HG02759 (cell line): ENCODE data around the gene NRXN3.

Experiments
- ATAC-seq: cut with Tn5 transposase; IDR thresholded peaks from one replicate; pipeline ENCODE4 v1.9.1; 2021; ENCODE audit warnings: mild to moderate bottlenecking, moderate library complexity; ENCODE audit not compliant: unreplicated experiment

NRXN3 gene

GRCh38 chr14:78863143-78863542 lies 693.0 kb downstream of the NRXN3 start:
- no peak for ATAC-seq

DNA sequence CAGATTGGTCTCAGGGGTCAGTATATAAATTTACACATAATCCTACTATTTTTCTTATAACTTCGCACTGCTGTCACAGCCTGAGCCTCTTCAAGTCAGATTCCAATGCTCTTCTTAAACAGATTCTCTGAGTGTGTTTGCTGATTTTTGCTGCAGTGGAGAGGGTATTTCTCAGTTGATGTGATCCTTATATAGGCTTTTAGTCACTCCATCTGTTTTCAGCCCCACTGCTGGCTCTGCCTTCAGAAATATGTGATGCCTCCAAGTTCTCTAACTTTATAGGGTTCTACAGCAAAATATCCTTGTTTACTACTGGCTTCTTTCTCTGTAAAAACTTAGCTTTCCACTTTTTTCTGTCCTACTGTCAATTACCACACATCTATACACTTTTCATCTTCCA lies 702.7 kb downstream of the NRXN3 start:
- ATAC-seq, result no peak

DNA sequence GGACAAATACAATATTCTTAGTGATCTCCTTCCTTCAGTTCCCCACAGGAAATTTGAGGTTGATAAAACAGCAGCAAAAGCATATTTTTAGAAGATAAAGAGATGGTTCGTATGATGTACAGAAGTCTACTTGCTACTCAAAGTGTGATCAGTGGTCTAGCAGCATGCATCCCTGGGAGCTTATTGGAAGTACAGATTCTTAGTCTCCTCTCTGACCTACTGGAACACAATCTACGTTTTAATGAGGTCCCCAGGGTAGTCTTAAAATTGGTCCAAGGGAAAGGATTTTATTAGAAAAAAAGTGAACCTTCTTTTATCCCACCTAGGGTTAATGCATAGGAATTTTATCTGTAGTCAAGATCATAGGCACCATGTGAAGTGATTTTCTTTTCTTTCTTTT lies 703.4 kb downstream of the NRXN3 start:
- ATAC-seq, result no peak

DNA sequence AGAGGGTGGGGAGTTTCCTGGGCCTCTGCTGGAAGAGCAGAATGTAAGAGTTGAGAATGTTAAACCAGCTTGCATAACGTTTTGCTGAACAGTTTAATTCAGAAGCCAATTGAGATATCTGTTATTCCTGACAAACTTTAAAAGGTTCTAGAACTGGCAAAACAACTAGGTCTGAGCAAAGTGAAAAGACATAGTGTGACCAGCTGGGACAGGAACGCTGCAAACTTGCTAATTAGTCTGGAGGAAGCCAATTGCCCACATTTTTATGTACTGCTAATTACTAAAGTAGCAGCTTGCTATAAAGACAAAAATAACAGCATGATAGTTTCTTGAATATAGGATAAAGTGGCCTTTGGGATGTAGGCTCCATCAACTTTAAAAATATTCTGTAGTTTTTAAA lies 704.9 kb downstream of the NRXN3 start:
- ATAC-seq, result no peak

DNA sequence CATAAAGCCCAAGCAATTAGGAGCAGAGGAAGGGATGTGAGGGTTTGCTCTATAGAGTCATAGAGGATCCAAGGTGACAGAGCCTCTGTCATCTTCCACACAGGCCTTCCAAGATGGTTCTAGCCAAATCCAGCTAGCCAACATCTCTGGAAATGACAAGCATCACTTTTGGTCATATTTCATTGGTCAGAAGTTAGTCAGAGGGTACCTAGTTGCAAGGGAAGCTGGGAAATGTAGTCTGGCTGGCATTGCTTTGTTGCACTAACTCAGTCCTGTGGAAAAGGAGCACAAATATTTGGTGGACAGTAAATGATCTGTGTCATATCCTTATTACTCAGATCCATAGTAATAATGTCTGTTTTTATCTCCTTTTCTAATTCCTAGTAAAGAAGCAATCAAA lies 715.7 kb downstream of the NRXN3 start:
- no peak for ATAC-seq

DNA sequence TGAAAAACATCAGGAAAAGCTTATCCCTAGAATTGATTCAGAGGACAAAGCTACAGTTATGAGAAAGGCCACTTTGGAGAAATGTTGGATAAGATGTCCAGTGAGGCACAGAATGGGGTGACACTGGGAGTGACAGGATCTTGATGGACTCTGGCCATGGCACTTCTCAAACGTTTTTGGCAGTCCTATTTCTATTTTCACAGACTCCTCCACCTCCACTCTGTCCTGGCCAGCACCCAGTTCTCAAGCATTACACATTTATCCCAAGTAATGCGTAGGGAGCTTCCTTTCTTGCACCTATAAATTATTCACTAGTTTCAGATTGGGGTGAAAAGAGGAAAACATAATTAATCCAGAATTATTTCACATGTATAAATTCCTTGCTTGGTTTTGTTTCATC lies 727.3 kb downstream of the NRXN3 start:
- no peak for ATAC-seq

GRCh38 chr14:78902010-78902623 lies 731.9 kb downstream of the NRXN3 start:
- no peak for ATAC-seq

- ATAC-seq, result no peak
Observed at GRCh38 chr14:78904094-78904493, 733.9 kb downstream of the NRXN3 start.

DNA sequence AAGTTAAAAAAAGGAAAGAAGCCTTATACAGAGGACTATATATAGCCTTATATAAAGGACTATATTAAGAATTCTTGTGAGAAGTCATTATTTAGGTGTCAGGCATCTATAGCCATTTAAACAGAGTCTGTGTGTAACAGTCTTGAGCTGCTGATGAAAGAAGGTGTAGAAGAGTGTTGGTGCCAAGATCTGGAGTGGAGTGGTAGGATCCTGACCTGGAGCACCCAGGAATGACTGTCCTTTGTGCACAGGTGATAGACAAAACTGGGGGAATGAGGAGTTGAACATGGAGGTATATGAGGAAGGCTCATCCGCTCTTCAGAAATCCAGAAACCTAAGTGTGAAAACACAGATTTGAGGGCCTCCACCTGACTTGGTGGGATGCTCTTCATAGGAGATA lies 747.3 kb downstream of the NRXN3 start:
- no peak for ATAC-seq

GRCh38 chr14:78921856-78922255 lies 751.7 kb downstream of the NRXN3 start:
- ATAC-seq, result no peak

- ATAC-seq, result no peak
Observed at GRCh38 chr14:78927261-78927660, 757.1 kb downstream of the NRXN3 start.

DNA sequence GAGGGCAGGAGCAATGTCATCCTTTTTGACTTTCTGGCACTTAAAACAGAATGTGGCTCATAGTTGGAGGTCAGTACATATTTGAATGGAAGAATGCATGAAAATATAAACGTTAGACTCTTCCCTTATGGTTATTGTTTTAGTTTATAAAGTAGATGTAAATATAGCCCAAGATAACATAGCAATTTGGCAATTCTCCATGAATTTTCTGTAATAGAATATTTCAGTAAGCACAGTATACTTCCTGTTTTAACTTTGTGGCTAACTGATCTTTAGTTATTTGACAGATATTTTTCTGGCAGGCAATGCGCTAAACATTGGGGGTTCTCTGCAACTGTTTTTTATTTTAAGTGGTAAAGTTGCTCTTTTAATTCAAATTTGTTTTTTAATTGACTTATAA lies 763.0 kb downstream of the NRXN3 start:
- no peak for ATAC-seq

DNA sequence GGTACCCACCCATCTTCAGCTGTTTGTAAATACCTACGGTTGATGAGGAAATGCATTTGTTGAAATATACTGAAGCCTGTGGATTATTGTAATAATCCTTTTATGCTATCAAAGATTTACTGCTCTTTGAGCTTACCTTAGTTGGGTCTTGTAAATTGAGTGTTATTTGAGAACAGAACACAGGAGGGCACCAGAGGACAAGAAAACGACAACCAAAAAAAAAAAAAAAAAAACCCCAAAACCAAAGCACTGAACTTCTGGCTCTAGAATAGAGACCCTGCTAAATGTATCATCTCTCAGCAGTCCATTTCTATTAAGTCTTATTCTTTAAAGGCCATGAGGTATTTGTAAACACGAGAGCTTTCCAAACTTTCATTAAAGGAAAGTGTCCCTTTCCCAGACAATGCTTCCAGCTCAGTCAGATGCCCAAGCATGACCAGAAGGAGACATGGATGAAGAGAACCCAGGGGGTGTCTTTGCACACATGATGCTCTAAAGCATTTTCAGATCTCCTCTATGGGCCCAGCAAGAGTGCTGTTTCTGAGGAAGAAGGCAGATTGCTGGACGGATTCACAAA lies 763.9 kb downstream of the NRXN3 start:
- ATAC-seq, result no peak

- ATAC-seq, result no peak
Observed at GRCh38 chr14:78946949-78947348, 776.8 kb downstream of the NRXN3 start.

DNA sequence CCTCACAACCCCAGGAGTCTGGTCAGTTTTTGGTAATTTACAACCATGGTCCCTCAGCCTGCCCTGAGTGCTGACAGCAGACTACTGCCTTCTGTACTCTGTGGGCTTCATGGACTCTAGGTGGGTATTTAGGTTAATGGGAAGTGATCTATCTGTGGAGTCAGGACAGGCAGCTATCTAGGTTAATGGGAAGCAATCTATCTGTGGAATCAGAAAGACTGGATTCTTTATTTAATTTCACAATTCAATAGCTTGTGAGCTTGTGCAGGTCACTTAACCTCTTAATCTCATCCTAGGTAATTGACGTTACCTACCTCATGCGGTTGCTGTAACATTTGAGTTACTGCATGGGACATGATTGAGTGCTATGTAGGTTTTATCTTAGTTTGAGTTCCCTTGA lies 777.5 kb downstream of the NRXN3 start:
- ATAC-seq, result no peak

GRCh38 chr14:78950649-78951048 lies 780.5 kb downstream of the NRXN3 start:
- no peak for ATAC-seq

- no peak for ATAC-seq
Observed at GRCh38 chr14:78951602-78952001, 781.4 kb downstream of the NRXN3 start.

GRCh38 chr14:78959674-78960264 lies 789.6 kb downstream of the NRXN3 start:
- ATAC-seq, result peak; percentile 85

DNA sequence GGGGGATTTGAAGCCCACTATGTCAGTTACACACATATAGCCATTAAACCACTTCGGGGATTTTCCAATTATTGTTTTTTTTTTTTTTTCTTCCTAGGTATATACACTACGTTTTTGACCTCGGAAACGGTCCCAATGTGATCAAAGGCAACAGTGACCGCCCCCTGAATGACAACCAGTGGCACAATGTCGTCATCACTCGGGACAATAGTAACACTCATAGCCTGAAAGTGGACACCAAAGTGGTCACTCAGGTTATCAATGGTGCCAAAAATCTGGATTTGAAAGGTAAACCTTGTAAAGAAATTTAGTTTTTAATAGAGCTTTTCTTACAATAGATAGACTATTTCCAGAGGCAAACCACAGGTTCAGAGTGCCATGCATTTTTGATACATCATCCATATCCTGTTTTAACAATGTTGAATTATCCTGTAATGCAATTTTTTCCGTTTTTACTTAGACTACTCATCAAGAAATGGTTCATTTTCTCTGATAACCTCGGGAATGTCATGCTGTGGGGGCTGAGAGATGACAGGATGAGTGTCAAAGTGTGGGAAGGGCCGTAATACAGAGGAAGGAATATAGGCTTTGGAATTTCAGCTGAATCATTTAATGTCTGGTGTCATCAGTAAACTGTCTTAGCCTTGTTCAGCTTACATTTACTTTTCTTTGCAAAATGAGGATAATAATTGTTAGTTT lies 797.1 kb downstream of the NRXN3 start:
- no peak for ATAC-seq

GRCh38 chr14:78968265-78968664 lies 798.1 kb downstream of the NRXN3 start:
- ATAC-seq, result no peak

- ATAC-seq, result no peak
Observed at GRCh38 chr14:78970677-78971076, 800.5 kb downstream of the NRXN3 start.

GRCh38 chr14:78972440-78972839 lies 802.3 kb downstream of the NRXN3 start:
- ATAC-seq, result no peak
